OCI-LY1 (cell line): ENCODE data around the gene SERPINB8.

Source experiments
- EZH2 ChIP-seq: fragments of 200-600 bp; sonication (generic), shearing (Covaris generic); IDR thresholded peaks from 2 replicates; pipeline ENCODE4 v1.8.0; 2017; ENCODE audit warnings: borderline replicate concordance, mixed run types, mild to moderate bottlenecking, antibody characterized with exemption, low read length, moderate library complexity, mixed read lengths
- TF ChIP-seq, protein P1 (sequence below): fragments of 200-600 bp; sonication (generic), shearing (Covaris generic); IDR thresholded peaks from 2 replicates; pipeline ENCODE4 v1.5.1; 2017; ENCODE audit warnings: mild to moderate bottlenecking, antibody characterized with exemption, low read length, moderate library complexity, mixed read lengths

DNA sequence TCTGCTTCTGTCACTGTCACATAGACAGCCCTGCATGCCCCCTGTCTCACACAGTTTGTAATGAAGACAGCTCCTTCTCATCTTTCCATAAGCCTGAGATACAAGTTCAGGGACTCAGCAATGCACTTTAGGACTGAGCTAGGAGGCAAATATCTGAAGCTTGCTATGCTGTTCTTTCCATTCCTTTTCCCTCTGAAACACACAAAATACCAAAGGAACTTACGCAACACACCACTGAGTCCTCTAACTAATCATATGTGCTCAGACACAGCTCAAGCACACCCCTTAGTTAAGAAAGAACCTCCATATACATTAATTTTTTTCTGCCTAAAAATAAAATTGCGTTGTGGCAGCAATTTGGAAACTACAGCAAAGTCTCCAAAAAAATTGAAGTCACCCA is 17.9 kb downstream of the SERPINB8 start:
- TF ChIP-seq, protein P1, sequence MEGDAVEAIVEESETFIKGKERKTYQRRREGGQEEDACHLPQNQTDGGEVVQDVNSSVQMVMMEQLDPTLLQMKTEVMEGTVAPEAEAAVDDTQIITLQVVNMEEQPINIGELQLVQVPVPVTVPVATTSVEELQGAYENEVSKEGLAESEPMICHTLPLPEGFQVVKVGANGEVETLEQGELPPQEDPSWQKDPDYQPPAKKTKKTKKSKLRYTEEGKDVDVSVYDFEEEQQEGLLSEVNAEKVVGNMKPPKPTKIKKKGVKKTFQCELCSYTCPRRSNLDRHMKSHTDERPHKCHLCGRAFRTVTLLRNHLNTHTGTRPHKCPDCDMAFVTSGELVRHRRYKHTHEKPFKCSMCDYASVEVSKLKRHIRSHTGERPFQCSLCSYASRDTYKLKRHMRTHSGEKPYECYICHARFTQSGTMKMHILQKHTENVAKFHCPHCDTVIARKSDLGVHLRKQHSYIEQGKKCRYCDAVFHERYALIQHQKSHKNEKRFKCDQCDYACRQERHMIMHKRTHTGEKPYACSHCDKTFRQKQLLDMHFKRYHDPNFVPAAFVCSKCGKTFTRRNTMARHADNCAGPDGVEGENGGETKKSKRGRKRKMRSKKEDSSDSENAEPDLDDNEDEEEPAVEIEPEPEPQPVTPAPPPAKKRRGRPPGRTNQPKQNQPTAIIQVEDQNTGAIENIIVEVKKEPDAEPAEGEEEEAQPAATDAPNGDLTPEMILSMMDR, result no peak
- TF ChIP-seq EZH2, result no peak
